Measurements from ENCODE around the gene CTNNA2. TPM values are rescaled to one million over a fixed set of nuclear protein-coding genes. Genes with fewer than 3 reads are reported as not detected.

Gene CTNNA2
- total RNA-seq, 1 donor from 2014 or later: 2.9 TPM

DNA sequence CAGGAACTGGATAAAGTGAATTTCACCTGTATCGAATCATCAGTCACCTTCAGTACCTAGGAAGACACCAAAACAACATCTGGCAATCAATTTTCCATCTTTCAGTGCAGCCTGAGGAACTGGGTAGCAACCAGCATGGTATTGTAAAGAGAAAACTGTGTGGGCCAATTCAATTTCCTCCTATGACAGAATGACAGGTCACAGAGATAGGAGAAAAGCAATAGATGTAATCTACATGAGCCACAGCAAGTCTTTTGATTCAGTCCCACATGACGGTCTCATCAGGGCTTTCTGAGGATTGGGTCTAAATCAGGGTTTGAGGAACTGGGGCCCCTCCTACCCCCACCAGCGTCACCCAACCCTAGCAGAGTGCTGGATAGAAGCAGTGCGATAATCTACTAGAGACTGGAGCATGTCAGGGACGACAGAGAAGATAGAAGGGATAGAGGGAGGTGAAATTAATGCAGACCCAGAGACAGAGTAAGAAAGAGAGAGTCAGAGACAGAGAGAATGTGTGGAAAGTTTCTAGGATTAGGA, 523.0 kb downstream of the CTNNA2 start:
- DNase-seq (ENCODE audit: extremely low spot score in 2 of 2): no peak
- Histone ChIP-seq H3K27me3 (no peaks in the 10 kb centered on the region), H3K4me1 (no peaks in the 10 kb centered on the region), H3K27ac (no peak overlapping the region), H3K36me3 (no peaks in the 10 kb centered on the region), H3K4me3 (no peak overlapping the region), H3K9me3 (no peaks in the 10 kb centered on the region)
- intact Hi-C loops (cut with DNase I): no loop called here
- TF ChIP-seq POLR2A (IDR thresholded peaks at IDR 0.05) (no peak), POLR2AphosphoS5 (IDR thresholded peaks at IDR 0.05; ENCODE audit: insufficient read depth in 1 of 2, low read depth in 1 of 2) (no peak)
- TF ChIP-seq, protein P1, sequence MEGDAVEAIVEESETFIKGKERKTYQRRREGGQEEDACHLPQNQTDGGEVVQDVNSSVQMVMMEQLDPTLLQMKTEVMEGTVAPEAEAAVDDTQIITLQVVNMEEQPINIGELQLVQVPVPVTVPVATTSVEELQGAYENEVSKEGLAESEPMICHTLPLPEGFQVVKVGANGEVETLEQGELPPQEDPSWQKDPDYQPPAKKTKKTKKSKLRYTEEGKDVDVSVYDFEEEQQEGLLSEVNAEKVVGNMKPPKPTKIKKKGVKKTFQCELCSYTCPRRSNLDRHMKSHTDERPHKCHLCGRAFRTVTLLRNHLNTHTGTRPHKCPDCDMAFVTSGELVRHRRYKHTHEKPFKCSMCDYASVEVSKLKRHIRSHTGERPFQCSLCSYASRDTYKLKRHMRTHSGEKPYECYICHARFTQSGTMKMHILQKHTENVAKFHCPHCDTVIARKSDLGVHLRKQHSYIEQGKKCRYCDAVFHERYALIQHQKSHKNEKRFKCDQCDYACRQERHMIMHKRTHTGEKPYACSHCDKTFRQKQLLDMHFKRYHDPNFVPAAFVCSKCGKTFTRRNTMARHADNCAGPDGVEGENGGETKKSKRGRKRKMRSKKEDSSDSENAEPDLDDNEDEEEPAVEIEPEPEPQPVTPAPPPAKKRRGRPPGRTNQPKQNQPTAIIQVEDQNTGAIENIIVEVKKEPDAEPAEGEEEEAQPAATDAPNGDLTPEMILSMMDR (IDR thresholded peaks at IDR 0.05): no peak

DNA sequence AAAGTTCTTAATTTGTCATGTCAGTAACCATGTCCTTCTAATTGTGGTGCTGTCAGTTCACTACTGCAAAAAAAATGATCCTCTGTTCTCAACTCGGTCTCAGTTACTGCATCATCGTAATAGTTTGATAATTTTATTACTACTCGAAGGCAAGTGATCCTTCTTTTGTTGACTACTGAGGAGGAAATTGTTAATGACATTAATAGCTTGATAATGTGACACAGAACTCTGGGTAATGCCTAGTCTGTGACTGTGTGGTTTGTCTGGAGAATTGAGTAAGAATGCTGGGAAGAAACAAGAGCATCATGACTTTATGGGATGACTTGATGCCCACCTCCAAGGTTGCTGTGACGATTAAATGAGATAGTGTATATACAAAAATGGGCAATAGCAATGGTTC, 524.5 kb downstream of the CTNNA2 start:
- Histone ChIP-seq H3K4me1 (no peaks in the 10 kb centered on the region), H3K4me3 (no peak overlapping the region), H3K36me3 (no peaks in the 10 kb centered on the region), H3K27me3 (no peaks in the 10 kb centered on the region), H3K9me3 (no peaks in the 10 kb centered on the region), H3K27ac (no peak overlapping the region)
- TF ChIP-seq POLR2A (IDR thresholded peaks at IDR 0.05): no peak
- no peak for TF ChIP-seq POLR2AphosphoS5 (IDR thresholded peaks at IDR 0.05; ENCODE audit: insufficient read depth in 1 of 2, low read depth in 1 of 2)
- TF ChIP-seq, protein P1 (IDR thresholded peaks at IDR 0.05): no peak
- DNase-seq (ENCODE audit: extremely low spot score in 2 of 2): no peak
- intact Hi-C loops (cut with DNase I): no loop called here

DNA sequence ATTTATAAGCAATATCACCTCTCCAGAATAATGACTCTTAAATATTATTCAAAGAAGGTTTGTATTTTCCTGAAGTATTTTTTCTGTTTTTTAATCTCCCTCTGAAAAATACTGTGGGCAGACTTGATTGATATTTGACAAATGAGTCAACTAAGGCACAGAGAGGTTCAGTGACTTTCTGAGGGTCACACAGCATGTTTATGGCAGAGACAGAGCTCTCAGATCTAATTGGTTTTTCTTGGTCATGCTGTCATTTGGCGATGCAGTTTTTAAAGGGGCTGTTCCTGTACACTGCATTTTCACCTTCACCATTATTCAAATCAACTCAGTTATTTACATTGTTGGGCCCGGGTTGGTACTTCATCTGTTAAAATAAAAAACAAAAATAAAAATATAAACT, 527.4 kb downstream of the CTNNA2 start:
- Histone ChIP-seq H3K9me3 (no peaks in the 10 kb centered on the region), H3K27ac (no peak overlapping the region), H3K27me3 (no peaks in the 10 kb centered on the region), H3K36me3 (no peaks in the 10 kb centered on the region), H3K4me3 (no peak overlapping the region), H3K4me1 (no peaks in the 10 kb centered on the region)
- intact Hi-C loops (cut with DNase I): no loop called here
- DNase-seq (ENCODE audit: extremely low spot score in 2 of 2): no peak
- TF ChIP-seq, protein P1 (IDR thresholded peaks at IDR 0.05): no peak
- TF ChIP-seq POLR2AphosphoS5 (IDR thresholded peaks at IDR 0.05; ENCODE audit: insufficient read depth in 1 of 2, low read depth in 1 of 2) (no peak), POLR2A (IDR thresholded peaks at IDR 0.05) (no peak)

DNA sequence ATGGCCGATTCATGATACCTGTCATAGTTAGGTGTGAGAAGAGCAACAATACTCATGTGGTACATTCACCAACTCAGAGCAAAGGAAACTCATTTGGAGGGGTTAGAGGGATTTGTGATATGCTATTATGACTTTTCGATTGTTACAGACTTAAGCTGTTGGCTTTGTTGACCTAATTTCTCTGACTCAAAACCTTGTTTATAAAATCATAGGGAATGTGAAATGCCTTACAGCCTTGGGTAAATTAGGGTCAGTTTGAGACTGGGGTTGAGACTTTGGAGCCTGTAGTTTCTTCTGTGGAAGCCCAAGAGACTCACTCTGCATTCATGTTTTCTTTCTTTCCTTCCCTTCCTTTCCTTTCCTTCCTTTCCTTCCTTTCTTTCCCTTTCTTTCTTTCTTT, 529.8 kb downstream of the CTNNA2 start:
- TF ChIP-seq POLR2A (IDR thresholded peaks at IDR 0.05) (no peak), POLR2AphosphoS5 (IDR thresholded peaks at IDR 0.05; ENCODE audit: insufficient read depth in 1 of 2, low read depth in 1 of 2) (no peak)
- TF ChIP-seq, protein P1 (IDR thresholded peaks at IDR 0.05): no peak

GRCh38 chr2:80048296-80048695, 535.4 kb downstream of the CTNNA2 start:
- Histone ChIP-seq H3K9me3 (no peaks in the 10 kb centered on the region), H3K27ac (no peak overlapping the region), H3K27me3 (no peaks in the 10 kb centered on the region), H3K4me1 (no peaks in the 10 kb centered on the region), H3K4me3 (no peak overlapping the region), H3K36me3 (no peaks in the 10 kb centered on the region)
- intact Hi-C loops (cut with DNase I): no loop called here
- DNase-seq (ENCODE audit: extremely low spot score in 2 of 2): no peak
- TF ChIP-seq POLR2AphosphoS5 (IDR thresholded peaks at IDR 0.05; ENCODE audit: insufficient read depth in 1 of 2, low read depth in 1 of 2): no peak
- TF ChIP-seq, protein P1 (IDR thresholded peaks at IDR 0.05): no peak
- TF ChIP-seq POLR2A (IDR thresholded peaks at IDR 0.05): no peak

More for the DNA sequence above, 529.8 kb downstream of the CTNNA2 start:
- H3K9me3 ChIP-seq: no peaks in the 10 kb centered on the region
- no peak overlapping the region for H3K4me3 ChIP-seq
- DNase-seq (ENCODE audit: extremely low spot score in 2 of 2): no peak
- H3K27ac ChIP-seq: no peak overlapping the region
- H3K4me1 ChIP-seq: no peaks in the 10 kb centered on the region
- no peaks in the 10 kb centered on the region for H3K27me3 ChIP-seq
- no peaks in the 10 kb centered on the region for H3K36me3 ChIP-seq
- intact Hi-C loops (cut with DNase I): no loop called here

Measured in vagina (tissue), 2 donors.